Stimulated activated CD4-positive, alpha-beta T cell treated with anti-CD3 and anti-CD28 coated beads, TNF-alpha, amount 100 ng/mL, for 4 hours (primary cell): ENCODE results near the gene GPR101.
"Not testable (repeated sequence)": the region's sequence is repeated elsewhere in the genome, so short reads cannot be mapped to it uniquely, and the experiment has no call there.

Experiments used
- DNase-seq, 3 experiments: peaks; one replicate each; pipeline ENCODE4 v3.0.0-alpha.2; 2020; ENCODE audit warnings: low read depth in 3 of 3

The GPR101 gene

GRCh38 chrX:137025930-137026329 lies 7.9 kb downstream of the GPR101 start:
- DNase-seq: no peak

GRCh38 chrX:137000236-137000635 lies 33.6 kb downstream of the GPR101 start:
- DNase-seq: not testable (repeated sequence)

GRCh38 chrX:136999024-136999423 lies 34.8 kb downstream of the GPR101 start:
- no peak for DNase-seq
